Endometrium (tissue), 2 donors: ENCODE results near the gene PMFBP1.

ENCODE experiments used
- FAIRE-seq: peaks from 2 replicates; lab custom pipeline; 2012; peaks lifted over from hg19 to GRCh38; lab: Jason Lieb, UNC
- donor health status: control.
- donor health status: control.

Gene PMFBP1

GRCh38 chr16:72131036-72131435 is 40.9 kb downstream of the PMFBP1 start:
- FAIRE-seq: no peak

DNA sequence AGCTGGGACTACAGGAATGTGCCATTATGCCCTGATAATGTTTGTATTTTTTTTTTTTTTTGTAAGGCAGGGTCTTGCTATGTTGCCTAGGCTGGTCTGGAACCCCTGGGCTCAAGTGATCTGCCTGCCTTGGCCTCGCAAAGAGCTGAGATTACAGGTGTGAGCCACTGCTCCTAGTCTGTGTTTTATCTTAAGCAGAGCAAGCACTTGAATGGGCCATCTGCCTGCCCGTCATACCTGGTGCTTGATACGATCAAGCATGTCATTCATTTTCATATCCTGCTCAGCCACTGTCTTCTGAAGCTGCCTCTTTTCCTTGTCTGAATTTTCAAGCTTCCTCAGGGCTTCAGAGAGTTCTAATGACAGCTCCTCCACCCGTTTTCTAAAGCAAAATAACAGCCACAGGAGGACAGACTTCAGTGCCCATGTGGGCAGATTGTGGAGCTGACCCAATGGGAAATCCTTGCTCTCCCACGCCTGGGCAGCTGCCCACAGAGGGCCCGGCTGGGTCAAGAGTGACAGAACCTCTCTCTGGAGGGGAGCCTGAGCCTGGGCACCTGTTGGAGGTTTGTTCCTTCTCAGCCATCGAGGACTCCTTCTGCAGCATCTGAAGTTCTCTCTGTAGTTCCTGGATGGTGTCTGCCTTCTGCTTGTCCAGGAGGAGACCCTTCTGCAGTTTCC is 41.8 kb downstream of the PMFBP1 start:
- FAIRE-seq: no peak

- no peak for FAIRE-seq
Observed at GRCh38 chr16:72128701-72129100, 43.3 kb downstream of the PMFBP1 start.

DNA sequence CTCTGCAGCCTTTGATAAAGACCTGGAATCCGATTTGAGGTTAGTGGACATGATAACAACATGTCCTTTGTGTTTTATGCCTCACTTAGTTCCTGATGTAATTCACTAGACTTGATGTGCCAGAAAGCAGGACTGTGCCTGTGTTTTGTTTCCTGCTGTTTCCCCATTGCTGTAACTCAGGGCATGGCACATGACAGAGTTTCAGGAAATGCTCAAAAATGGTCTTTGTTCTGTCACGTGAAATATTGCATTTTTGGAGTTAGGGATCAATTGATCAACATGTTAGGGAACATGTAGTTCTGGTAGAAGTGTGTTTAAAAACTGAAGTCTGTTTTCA is 45.6 kb downstream of the PMFBP1 start:
- no peak for FAIRE-seq

DNA sequence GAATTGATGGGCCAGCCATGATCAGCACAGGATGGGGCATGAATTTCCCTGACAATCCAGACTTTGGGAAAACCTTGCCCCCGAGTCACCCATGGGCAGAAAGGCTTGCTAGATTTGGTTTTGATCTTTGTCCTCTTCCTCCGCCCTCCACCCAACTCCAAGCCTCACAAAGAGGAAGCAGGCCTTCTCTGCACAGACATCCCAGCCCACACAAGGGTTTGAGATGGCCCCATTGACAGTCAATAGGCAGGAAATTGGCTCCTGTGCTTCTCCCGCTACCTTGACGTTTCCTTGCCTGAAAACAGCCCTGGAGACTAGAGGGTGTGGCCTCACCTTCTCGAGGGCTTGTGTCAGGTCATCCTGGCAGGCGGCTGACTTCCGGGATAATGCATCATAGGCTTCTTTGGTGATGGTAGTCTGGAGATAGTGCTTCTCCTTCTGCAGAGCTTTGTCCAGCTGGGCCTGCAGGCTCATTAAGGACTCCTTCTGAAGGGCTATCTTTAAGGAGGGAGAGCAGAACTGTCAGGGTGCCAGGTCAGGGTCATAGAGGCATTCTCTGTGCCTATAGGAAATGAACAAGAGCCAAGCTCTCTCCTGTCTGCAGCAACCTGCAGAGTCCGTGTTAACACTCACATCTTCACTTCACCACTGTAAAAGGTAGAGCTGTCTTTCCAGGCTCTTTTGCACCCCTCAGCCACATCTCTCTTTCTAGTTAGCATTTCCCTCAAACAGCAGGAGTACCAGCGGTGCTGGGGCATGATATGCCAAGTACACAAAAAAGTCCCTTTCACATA is 46.1 kb downstream of the PMFBP1 start:
- no peak for FAIRE-seq

- no peak for FAIRE-seq
Observed at GRCh38 chr16:72124761-72125634, 47.0 kb downstream of the PMFBP1 start.

GRCh38 chr16:72124148-72124547 is 47.8 kb downstream of the PMFBP1 start:
- no peak for FAIRE-seq

DNA sequence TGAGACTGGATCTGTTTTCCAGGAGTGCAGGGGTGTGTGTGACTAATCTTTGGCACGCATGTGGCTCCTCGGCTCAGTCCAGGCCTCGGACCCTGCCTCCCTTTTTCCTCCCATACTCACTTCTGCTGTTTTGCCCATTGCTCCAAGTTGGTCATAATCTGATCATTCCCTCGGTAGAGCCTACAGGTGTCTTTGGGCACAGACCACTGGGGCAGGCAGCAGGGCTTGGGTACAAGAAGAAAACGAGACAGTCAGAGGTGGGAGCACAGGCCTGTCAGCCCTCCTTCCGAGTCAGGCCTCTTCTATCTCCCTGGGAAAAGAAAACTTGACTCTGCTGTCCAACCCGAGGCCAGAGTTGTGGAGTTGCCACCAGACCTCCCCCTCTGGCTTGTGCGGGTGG is 48.5 kb downstream of the PMFBP1 start:
- FAIRE-seq: no peak

- no peak for FAIRE-seq
Observed at GRCh38 chr16:72122916-72123315, 49.0 kb downstream of the PMFBP1 start.

GRCh38 chr16:72122308-72122707 is 49.6 kb downstream of the PMFBP1 start:
- no peak for FAIRE-seq

GRCh38 chr16:72120026-72120425 is 51.9 kb downstream of the PMFBP1 start:
- FAIRE-seq: no peak

DNA sequence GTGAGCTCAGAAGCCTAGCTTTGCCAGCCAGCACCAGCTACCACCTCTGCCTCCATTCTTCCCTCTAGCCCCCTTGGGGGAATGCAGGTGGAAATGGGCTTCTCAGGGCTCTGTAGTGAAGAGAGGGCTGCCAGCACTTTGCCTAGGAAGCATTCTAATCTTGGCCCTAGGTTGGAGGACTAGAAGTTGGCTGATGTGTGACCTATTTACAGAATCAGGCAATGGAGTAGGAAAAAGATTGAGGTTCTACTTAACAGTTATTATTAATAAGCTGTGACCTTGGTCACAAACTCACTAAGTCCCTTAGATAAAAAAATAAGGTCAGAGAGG is 58.4 kb downstream of the PMFBP1 start:
- no peak for FAIRE-seq

- FAIRE-seq: no peak
Observed at GRCh38 chr16:72112906-72113615, 58.9 kb downstream of the PMFBP1 start.

DNA sequence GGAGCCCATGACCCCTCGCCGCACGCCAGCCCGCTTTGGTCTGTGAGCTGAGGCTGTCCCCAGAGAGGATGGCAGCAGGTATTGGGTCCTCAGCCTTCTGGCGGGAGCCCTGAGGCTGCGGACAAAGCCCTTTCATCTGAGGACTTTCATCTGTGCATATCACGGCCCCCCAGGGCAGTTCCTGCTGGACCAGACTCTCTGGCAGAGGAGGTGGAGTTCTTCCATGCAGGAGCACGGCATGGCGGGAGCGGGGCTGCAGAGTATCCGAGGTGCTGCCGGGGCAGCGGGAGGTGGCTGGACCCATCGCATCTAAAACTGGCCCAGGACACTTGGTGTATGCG is 59.5 kb downstream of the PMFBP1 start:
- no peak for FAIRE-seq

DNA sequence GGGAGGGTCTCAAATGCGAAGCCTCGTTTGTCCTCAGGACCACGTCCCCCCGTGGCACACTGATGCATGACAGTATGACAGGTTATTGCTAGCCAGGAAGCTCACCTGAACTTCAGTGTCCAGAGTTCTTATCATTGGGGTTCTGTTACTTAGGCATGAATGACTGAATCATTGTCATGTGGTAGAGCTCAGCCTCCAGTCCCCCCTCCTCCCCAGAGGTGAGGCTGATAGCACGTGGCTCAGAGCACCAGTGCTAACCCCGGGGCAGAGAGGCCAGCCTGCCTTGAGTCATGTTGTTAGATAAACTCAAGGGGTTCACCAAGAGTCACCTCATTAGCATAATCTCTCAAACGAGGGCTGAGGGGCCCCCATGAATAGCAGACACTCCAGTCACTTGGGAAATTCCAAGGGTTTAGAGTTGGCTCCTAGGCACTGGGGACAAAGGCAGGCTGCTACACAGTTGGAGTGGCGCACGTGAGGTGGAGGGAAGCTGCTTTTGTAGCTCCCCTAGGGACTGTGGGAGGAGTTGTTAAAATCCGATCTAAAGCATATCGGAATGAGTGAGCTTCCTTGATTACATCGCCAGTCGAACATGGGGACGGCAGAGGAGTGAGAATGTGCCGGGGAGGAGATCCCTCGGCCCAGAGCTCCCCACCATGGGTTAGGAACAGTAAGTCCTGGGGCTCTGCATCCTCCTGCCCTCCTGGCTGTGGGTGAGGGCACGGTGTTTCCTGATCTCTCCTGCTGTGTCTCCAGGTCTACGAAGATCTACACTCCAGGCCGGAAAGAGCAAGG is 60.1 kb downstream of the PMFBP1 start:
- no peak for FAIRE-seq

GRCh38 chr16:72110662-72111615 is 61.0 kb downstream of the PMFBP1 start:
- FAIRE-seq: no peak

DNA sequence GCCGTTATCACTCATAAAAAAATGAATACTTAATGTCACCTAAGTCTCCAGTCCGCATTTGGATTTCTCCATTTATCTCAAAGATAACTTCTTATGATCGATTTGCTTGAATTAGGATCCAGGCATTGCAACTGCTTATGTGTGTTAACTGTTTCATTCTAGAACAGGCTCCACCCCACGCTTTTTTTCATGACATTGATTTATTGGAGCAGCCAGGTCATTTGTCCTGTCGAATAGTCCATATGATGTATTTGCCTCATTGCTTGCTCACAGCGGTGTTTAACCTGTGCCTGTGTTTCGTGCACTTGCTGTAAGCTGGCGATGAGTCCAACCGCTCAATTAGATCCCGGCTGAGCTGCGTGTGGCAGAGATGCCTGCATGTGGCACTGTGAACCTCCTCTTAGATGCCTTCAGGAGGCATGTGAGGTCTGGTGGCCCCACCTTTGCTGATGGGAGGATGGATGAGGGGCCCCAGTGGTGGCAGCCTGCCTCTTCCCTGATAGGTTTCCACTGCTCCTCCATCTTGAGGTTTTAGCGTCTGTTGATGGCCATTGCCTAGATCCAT is 61.9 kb downstream of the PMFBP1 start:
- no peak for FAIRE-seq

DNA sequence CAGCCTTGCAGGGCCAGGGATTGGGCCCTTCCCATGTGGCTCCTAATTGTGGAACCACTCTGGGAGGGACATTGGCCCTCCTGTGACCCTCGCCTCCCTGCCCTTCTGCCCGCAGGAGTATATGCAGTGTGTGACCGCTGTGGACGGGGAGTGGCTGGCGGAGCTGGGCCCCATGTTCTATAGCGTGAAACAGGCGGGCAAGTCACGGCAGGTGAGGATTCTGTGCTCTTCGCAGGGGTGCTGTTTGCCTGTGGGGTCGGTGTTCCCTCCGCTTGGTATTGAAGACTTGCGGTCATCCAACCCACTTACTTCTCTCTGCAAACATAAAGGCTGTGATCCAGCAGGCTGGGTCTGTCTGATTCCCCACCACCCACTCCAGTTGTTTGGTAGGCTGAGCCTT is 62.7 kb downstream of the PMFBP1 start:
- no peak for FAIRE-seq

- FAIRE-seq: no peak
Observed at GRCh38 chr16:72108353-72109102, 63.4 kb downstream of the PMFBP1 start.
